Heart right ventricle (tissue), 16 donors: ENCODE measurements around the gene TRIM28. TPM values are rescaled to one million over a fixed set of nuclear protein-coding genes. Genes with fewer than 3 reads are reported as not detected.
A peak's percentile ranks its signal among the peaks of the same experiment; 100 is the strongest.
"Not testable (repeated sequence)": the region's sequence is repeated elsewhere in the genome, so short reads cannot be mapped to it uniquely, and the experiment has no call there.

ENCODE experiments used
- ATAC-seq, 8 donors: fragments of 200-7000 bp; cut with Tn5 transposase; one replicate each; pipeline ENCODE4 v1.9.1; 2020; ENCODE audit warnings: mild to moderate bottlenecking in 8 of 8, moderate library complexity in 8 of 8, moderate number of reproducible peaks in 1 of 8
- DNase-seq, 2 donors: peaks; one replicate each; pipeline ENCODE4 v3.0.0-alpha.2; 2020
- H3K27ac ChIP-seq, 10 donors: fragments of 200-600 bp; sonication (generic) in 2 of 10; one replicate each; pipeline versions ENCODE4 v1.5.0 to v1.8.0; 2020 to 2022; ENCODE audit warnings: mild to moderate bottlenecking in 3 of 10
- H3K27me3 ChIP-seq, 7 donors: fragments of 200-600 bp; one replicate each; pipeline ENCODE4 v1.8.0; 2021 to 2022; ENCODE audit warnings: mild to moderate bottlenecking in 2 of 7
- H3K36me3 ChIP-seq, 9 donors: fragments of 200-600 bp; sonication (generic) in 1 of 9; one replicate each; pipeline versions ENCODE4 v1.5.0 to v1.8.0; 2020 to 2022; ENCODE audit warnings: mild to moderate bottlenecking in 2 of 9
- H3K4me1 ChIP-seq, 9 donors: fragments of 200-600 bp; sonication (generic) in 1 of 9; one replicate each; pipeline versions ENCODE4 v1.5.0 to v1.8.0; 2020 to 2022; ENCODE audit warnings: mild to moderate bottlenecking in 4 of 9
- H3K4me3 ChIP-seq, 10 donors: fragments of 200-600 bp; sonication (generic) in 2 of 10; one replicate each; pipeline versions ENCODE4 v1.5.0 to v1.8.0; 2020 to 2022; ENCODE audit warnings: mild to moderate bottlenecking in 7 of 10, moderate library complexity in 2 of 10
- H3K9me3 ChIP-seq, 11 donors: fragments of 200-600 bp in 10 of 11; sonication (generic) in 2 of 11; one replicate each; pipeline versions ENCODE4 v1.5.0 to v1.8.0; 2013 to 2022; ENCODE audit warnings: mild to moderate bottlenecking in 2 of 11, control low read depth in 1 of 11, moderate library complexity in 1 of 11
- WGBS, 2 donors: extraction: QIAGEN DNeasy Blood & Tissue Kit; methylation state at CpG; one replicate each; pipeline ENCODE4 v1.1.7; 2013; ENCODE audit warnings: inconsistent platforms in 1 of 2; 5-methylcytosine and 5-hydroxymethylcytosine counted together
- intact Hi-C, 10 donors: fragments of 100-400 bp; cut with DNase I; formaldehyde crosslinking; loops; one replicate each; pipeline versions ENCODE4 v1.11.1 to v1.14.2; 2022
- polyA plus RNA-seq, 2 donors: library from polyadenylated mRNA; stranded (reverse); fragments of 200-250 nt; gene quantifications; one replicate each; pipeline ENCODE4 v1.2.3, GENCODE V29; 2013
- total RNA-seq, 10 donors: library from RNA; stranded (reverse); fragmentation: NEBNext Ultra II Directional in 3 of 10; extraction: Animal tissue kit (Norgen Biotek cat#: 25700) in 3 of 10; gene quantifications; one replicate each; pipeline versions ENCODE4 v1.2.1 to v1.2.4, GENCODE V29; 2021 to 2023
- TF ChIP-seq, protein P1 (sequence below), 9 donors: fragments of 200-600 bp; sonication (generic) in 2 of 9; IDR thresholded peaks; one replicate each; pipeline versions ENCODE4 v1.5.0 to v1.8.0; 2021 to 2022; ENCODE audit warnings: antibody characterized with exemption in 9 of 9, mild to moderate bottlenecking in 5 of 9, moderate library complexity in 1 of 9
- donor health status: Arrhythmogenic right ventricular cardiomyopathy.
- donor health status: ischemic (EF 13 %, LVEDD 7.1; RV severe dilation, severe dysfunction).
- donor health status: healthy with polysubstance abuse.
- donor health status: DM: no; HTN: yes; CAD: no.
- donor health status: DM: no; HTN: no; CAD: no.
- donor health status: ischemic (EF 25% LVEDD 6.9; RV normal size, moderate dysfunction).
- donor health status: ischemic (EF 25% LVEDD 5.7; RV mildly dilated, moderate dysfunction).
- donor health status: healthy.
- donor health status: DM: yes; HTN: yes; CAD: no.
- donor health status: Ischemic cardiomyopathy.
- donor health status: ischemic (EF 35%, LVEDD 5.7; RV mildly dilated, moderate dysfunction).
- donor health status: nonischemic (EF 11% LVEDD 7.7; RV severe dilation, severe dysfunction).
- donor health status: DM: yes; HTN: yes; CAD: no.
- donor health status: PGD.
- donor health status: ischemic (EF 29% LVEDD 5.4; RV normal size, mild dysfunction).
- donor health status: nonischemic (EF 23%, LVEDD 6.1; RV moderate dilation, normal function).

The TRIM28 gene
- total and polyA plus RNA-seq, 12 donors: 105 to 163 (median 142) TPM

DNA sequence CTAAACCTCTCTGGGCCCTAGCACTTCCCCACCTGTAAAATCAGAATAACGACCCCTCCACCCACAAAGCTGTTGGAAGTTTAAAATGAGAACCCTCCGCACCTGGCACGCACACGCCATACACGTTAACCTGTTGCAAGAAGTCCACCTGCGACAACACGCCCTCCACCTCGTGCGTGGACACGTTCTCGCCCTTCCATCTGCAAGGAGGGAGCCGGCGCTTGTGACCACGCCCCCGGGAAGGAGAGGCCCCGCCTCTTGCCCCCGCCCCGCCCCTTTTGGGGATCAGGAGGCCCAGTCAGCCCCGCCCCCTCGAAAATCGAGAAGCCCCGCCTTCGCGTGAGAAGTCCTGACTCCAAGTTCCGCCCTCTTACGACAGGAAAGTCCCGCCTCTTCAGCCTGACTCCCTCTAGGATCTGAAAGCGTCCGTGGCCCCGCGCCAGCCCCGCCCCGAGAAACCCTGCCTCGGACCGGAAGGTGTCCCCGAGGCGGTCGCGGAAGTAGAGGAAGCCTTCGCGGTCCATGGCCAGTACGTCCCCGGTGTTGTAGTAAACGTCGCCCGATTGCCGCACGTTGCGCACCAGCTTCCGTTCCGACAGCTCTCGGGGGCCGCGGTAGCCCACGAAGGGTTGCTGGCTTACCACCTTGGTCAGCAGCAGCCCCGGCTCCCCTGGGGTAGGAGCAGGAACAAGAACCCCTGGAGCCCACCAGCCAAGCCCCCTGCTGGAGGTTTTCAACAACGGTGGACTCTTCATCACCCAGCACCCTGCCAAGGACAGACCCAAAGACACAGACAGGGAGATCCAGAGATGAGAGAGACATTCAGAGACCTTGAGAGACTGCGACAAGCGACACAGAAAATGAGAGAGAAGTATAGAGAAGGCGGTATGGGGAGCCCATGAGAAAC, 44.6 kb upstream of the TRIM28 start:
- ATAC-seq (peak; percentile 97 to 99 (median 98)), DNase-seq (peak; percentile 99 to 100)
- 1 to 2% methylated on average over 60 of the region's 60 CpGs for WGBS, 2 donors
- peaks cover 2 to 29% (median 18%) of the 10 kb centered on the region in 9 donors for H3K4me1 ChIP-seq
- H3K27me3 ChIP-seq: no peaks in the 10 kb centered on the region
- peak overlapping the region; percentile 47 to 74 (median 62) for H3K4me3 ChIP-seq
- TF ChIP-seq, protein P1, sequence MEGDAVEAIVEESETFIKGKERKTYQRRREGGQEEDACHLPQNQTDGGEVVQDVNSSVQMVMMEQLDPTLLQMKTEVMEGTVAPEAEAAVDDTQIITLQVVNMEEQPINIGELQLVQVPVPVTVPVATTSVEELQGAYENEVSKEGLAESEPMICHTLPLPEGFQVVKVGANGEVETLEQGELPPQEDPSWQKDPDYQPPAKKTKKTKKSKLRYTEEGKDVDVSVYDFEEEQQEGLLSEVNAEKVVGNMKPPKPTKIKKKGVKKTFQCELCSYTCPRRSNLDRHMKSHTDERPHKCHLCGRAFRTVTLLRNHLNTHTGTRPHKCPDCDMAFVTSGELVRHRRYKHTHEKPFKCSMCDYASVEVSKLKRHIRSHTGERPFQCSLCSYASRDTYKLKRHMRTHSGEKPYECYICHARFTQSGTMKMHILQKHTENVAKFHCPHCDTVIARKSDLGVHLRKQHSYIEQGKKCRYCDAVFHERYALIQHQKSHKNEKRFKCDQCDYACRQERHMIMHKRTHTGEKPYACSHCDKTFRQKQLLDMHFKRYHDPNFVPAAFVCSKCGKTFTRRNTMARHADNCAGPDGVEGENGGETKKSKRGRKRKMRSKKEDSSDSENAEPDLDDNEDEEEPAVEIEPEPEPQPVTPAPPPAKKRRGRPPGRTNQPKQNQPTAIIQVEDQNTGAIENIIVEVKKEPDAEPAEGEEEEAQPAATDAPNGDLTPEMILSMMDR (IDR thresholded peaks at IDR 0.05): peak in 7 of 9 donors; percentile 11 to 52 (median 32)
- intact Hi-C loops: loop anchor here in 1 of 10 donors (1.0 kb wide), 1 partner anchor 20 kb away; the partner anchor contains the start of gene ZBTB45
- no peaks in the 10 kb centered on the region for H3K9me3 ChIP-seq
- H3K27ac ChIP-seq: peak overlapping the region in 9 of 10 donors; percentile 76 to 92 (median 85)
- no peaks in the 10 kb centered on the region for H3K36me3 ChIP-seq

DNA sequence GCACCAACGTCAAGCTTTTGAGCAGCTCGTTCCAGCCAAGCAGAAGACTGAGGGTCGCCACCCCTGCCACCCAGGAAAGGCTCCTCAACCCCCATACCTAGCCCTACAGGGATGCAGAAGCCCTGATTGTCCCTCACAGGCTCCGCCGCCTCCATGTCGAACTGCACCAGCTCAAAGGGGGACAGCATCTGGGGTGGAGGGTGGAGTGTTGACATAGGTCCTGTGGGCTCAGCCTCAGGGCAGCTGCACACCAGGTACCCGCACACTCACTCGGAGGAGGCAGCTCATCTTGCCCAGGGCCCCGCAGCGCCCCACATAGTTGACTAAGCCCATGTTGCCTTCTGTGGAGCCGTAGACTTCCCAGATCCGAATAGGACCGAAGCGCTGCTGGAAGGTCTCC, 43.6 kb upstream of the TRIM28 start:
- TF ChIP-seq, protein P1 (IDR thresholded peaks at IDR 0.05): no peak
- H3K27me3 ChIP-seq: no peaks in the 10 kb centered on the region
- peaks cover 2 to 29% (median 18%) of the 10 kb centered on the region in 9 donors for H3K4me1 ChIP-seq
- intact Hi-C loops: no loop called here
- H3K9me3 ChIP-seq: no peaks in the 10 kb centered on the region
- peak overlapping the region in 3 of 10 donors; percentile 77 to 92 (median 88) for H3K27ac ChIP-seq
- ATAC-seq (no peak), DNase-seq (no peak)
- no peaks in the 10 kb centered on the region for H3K36me3 ChIP-seq
- 91 to 95% methylated on average over 14 of the region's 14 CpGs for WGBS, 2 donors
- H3K4me3 ChIP-seq: peak overlapping the region in 9 of 10 donors; percentile 50 to 74 (median 62)

DNA sequence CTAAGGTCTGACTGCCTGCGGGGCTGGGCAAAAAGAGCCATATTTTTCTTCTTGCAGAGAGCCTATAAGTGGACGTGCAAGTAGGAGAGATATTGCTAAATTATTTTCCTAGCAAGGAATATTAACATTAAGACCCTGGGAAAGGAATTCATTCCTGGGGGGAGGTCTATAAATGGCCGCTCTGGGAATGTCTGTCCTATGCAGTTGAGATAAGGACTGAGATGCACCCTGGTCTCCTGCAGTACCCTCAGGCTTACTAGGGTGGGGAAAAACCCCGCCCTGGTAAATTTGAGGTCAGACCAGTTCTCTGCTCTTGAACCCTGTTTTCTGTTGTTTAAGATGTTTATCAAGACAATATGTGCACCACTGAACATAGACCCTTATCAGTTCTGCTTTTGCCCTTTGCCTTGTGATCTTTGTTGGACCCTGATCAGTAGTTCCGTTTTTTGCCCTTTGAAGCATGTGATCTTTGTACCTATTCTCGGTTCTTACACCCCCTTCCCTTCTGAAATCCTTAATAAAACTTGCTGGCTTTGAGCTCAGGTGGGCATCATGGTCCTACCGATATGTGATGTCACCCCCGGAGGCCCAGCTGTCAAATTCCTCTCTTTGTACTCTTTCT, 36.2 kb upstream of the TRIM28 start:
- intact Hi-C loops, H3K9me3 ChIP-seq, H3K27me3 ChIP-seq, H3K36me3 ChIP-seq, ATAC-seq, H3K4me1 ChIP-seq, DNase-seq, H3K4me3 ChIP-seq, H3K27ac ChIP-seq: not testable (repeated sequence)
- 69 to 71% methylated on average over 8 of the region's 8 CpGs for WGBS, 2 donors

- WGBS, 2 donors: 87 to 90% methylated on average over 11 of the region's 11 CpGs
- ATAC-seq (no peak), DNase-seq (no peak)
- TF ChIP-seq, protein P1 (IDR thresholded peaks at IDR 0.05): no peak
- Histone ChIP-seq H3K9me3 (peaks cover 0 to 10% (median 0%) of the 10 kb centered on the region in 11 donors), H3K4me1 (peaks cover 0 to 14% (median 7%) of the 10 kb centered on the region in 9 donors), H3K36me3 (peaks cover 0 to 8% (median 0%) of the 10 kb centered on the region in 9 donors), H3K27ac (no peak overlapping the region), H3K27me3 (no peaks in the 10 kb centered on the region), H3K4me3 (no peak overlapping the region)
- intact Hi-C loops: no loop called here
Measured at GRCh38 chr19:58509731-58510083, 34.2 kb upstream of the TRIM28 start.
